Measurements from ENCODE around the gene FOXF2.
A peak's percentile ranks its signal among the peaks of the same experiment; 100 is the strongest.

FOXF2 gene

DNA sequence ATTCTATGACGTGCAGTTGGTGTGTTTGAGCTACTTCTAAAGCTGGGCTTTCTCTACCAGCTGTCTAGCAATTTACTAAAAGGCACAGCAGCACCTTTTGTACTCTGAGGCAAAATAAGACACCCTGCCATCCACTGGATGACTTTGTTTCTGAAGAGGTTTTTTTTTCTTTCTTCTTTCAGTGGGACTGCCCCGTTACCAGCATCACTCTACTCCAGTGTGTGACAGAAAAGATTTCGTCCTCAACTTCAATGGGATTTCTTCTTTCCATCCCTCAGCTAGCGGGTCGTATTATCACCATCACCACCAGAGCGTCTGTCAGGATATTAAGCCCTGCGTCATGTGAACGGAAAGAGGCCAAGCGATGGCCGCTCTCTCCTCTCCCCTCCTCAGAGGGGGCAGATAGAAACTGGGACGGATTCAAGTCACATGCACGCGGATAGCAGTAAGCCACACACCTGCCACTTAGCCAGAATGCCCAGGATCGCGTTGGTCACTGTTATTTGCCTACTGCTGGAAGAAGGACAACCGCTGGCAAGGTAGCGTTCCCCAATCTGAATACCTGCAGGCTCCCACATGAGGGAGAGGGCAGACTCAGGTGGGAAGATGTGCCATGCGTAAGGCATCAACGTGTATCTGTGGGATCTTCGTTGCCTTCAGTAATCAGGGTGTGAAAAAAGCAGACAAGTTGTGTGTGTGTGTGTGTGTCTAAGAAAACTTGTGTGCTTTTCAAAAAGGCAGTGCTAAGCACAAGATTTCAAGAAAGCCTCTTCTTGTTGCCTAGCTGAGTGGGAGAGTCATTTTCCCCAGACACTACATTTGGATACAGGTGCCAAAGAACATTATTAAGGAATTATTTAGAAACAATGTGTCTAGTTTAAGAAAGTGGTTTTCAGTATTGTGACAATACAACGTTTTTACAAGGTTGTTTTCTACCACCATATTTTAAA is 5.4 kb downstream of the FOXF2 start:
- Histone ChIP-seq H3K27me3 (peaks cover 0 to 85% of the 10 kb centered on the region in 2 donors), H3K4me3 (no peak overlapping the region), H3K4me1 (peaks cover 0 to 27% (median 22%) of the 10 kb centered on the region in 4 donors), H3K27ac (no peak overlapping the region), H3K9me3 (no peaks in the 10 kb centered on the region), H3K36me3 (no peaks in the 10 kb centered on the region)
- intact Hi-C loops (cut with DNase I; ENCODE audit: low total_unique reads): no loop called here
- DNase-seq: no peak
- TF ChIP-seq, protein P1, sequence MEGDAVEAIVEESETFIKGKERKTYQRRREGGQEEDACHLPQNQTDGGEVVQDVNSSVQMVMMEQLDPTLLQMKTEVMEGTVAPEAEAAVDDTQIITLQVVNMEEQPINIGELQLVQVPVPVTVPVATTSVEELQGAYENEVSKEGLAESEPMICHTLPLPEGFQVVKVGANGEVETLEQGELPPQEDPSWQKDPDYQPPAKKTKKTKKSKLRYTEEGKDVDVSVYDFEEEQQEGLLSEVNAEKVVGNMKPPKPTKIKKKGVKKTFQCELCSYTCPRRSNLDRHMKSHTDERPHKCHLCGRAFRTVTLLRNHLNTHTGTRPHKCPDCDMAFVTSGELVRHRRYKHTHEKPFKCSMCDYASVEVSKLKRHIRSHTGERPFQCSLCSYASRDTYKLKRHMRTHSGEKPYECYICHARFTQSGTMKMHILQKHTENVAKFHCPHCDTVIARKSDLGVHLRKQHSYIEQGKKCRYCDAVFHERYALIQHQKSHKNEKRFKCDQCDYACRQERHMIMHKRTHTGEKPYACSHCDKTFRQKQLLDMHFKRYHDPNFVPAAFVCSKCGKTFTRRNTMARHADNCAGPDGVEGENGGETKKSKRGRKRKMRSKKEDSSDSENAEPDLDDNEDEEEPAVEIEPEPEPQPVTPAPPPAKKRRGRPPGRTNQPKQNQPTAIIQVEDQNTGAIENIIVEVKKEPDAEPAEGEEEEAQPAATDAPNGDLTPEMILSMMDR (IDR thresholded peaks at IDR 0.05): no peak

DNA sequence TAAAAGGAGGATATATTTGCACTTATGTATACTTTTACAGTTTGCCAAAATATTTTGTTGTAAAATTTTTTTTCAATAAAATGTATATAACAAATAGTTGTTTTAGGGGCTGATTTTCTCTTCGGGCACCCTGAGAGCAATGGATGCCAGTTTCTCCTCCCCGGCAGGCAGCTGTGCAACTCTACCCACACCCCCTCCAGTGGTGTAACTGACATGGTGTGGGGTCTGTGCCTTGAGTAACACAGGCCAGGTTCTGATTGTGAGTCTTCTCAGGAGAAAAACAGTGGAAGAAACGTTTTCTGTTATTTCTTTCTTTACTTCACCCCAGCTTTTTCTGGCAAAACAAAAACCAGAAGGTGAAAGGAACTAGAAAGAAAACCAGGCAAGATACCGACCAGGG is 6.1 kb downstream of the FOXF2 start:
- peaks cover 0 to 21% (median 16%) of the 10 kb centered on the region in 4 donors for H3K4me1 ChIP-seq
- H3K36me3 ChIP-seq: no peaks in the 10 kb centered on the region
- DNase-seq: no peak
- H3K27ac ChIP-seq: no peak overlapping the region
- peaks cover 0 to 85% of the 10 kb centered on the region in 2 donors for H3K27me3 ChIP-seq
- TF ChIP-seq, protein P1 (IDR thresholded peaks at IDR 0.05): no peak
- no peak overlapping the region for H3K4me3 ChIP-seq
- intact Hi-C loops (cut with DNase I; ENCODE audit: low total_unique reads): no loop called here
- H3K9me3 ChIP-seq: no peaks in the 10 kb centered on the region

DNA sequence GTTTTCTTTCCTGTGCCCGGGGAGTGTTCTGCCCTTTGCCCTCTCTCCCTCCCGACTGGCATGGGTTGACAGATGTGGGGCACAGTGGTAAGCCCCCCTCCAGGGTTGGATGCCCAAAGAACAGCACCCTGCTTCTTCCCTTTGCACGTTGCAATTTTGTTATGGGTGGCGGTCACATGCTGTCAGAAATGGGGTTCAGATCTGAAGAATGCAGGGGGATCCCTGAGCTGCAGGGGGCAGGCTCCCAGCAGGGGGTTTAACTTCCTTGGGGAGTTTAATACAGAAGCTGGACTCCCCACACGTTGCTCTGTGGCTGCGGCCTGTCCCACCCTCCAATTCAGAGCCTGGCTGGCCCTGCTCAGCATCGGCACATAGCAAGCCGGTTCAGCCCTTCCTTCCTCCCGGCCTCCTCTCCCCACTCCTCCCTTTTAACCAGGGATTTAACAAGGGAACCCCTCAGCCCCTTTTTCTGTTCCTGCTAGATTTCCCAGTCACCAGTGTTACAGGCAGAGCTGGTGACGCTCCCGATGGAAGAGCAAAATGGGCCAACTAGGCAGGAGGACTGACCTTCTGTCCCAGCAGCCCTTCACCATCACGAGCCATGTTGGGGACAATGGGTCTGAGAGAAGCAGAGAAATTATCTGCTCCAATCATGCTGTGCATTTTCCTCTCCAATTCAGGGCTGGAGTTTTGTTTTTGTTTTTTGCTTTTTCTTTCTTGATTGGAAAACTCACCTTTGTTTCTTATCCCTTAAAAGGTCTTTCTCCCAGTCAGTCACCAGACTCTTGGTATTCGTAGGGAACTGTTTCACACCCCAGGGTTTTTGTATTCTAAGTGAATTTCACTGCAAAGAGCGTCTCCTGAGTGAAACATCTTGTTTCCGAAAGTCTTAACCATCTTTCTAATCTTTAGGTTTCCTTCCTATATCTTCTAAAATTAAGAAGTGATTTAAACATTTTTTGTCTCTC is 6.8 kb downstream of the FOXF2 start:
- intact Hi-C loops (cut with DNase I; ENCODE audit: low total_unique reads): no loop called here
- no peak overlapping the region for H3K27ac ChIP-seq
- H3K4me1 ChIP-seq: peaks cover 0 to 14% (median 9%) of the 10 kb centered on the region in 4 donors
- no peak for DNase-seq
- TF ChIP-seq, protein P1 (IDR thresholded peaks at IDR 0.05): no peak
- no peak overlapping the region for H3K4me3 ChIP-seq
- no peaks in the 10 kb centered on the region for H3K36me3 ChIP-seq
- H3K27me3 ChIP-seq: peaks cover 0 to 85% of the 10 kb centered on the region in 2 donors
- H3K9me3 ChIP-seq: no peaks in the 10 kb centered on the region

DNA sequence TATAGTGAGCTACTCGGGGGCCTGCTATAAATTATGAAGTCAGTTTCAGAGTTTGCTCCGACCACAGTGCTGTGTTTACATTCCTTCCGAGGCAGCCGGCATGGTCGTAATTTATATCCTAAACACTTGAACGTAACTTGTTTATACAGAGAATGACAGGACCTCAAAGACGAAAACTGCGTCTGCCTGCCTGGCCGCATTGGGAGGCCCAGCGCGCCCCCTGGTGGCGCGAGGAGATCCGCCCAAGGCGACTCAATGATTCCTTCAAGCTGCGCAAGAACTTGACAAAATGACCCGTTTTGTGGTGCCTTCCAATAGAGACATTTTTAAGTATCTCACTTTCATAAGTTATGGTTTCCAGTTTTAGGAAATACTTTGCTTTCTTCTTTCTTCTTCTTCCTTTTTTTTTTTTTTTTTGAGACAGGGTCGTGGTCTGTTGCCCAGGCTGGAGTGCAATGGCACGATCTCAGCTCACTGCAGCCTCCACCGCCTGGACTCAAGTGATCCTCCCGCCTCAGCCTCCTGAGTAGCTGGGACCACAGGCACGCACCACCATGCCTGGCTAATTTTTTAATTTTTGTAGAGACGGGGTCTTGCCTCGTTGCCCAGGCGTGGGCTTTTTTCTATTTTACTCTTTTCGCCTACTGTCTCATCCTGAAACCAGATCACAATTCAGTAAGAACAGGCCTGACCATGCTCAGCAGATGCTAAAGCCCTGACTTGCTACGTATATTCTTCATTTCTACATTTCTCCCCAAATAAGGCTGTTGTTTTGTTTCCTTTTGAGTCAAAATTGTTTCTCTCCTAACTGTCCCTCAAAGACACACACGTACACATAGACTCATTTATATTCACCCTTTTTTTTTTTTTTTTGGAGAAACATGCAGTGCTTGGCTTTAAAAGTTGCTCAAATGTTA is 7.8 kb downstream of the FOXF2 start:
- DNase-seq: peak in 1 of 2 donors; percentile 69
- intact Hi-C loops (cut with DNase I; ENCODE audit: low total_unique reads): no loop called here
- peaks cover 0 to 14% (median 9%) of the 10 kb centered on the region in 4 donors for H3K4me1 ChIP-seq
- H3K27me3 ChIP-seq: peaks cover 0 to 83% of the 10 kb centered on the region in 2 donors
- H3K36me3 ChIP-seq: no peaks in the 10 kb centered on the region
- H3K9me3 ChIP-seq: no peaks in the 10 kb centered on the region
- no peak overlapping the region for H3K4me3 ChIP-seq
- no peak overlapping the region for H3K27ac ChIP-seq
- TF ChIP-seq, protein P1 (IDR thresholded peaks at IDR 0.05): peak; percentile 77 to 95
